ENCODE results near the gene CYB5D1.

CYB5D1 gene

GRCh38 chr17:7845359-7846062 is 12.3 kb upstream of the CYB5D1 start:
- DNase-seq, result no peak

DNA sequence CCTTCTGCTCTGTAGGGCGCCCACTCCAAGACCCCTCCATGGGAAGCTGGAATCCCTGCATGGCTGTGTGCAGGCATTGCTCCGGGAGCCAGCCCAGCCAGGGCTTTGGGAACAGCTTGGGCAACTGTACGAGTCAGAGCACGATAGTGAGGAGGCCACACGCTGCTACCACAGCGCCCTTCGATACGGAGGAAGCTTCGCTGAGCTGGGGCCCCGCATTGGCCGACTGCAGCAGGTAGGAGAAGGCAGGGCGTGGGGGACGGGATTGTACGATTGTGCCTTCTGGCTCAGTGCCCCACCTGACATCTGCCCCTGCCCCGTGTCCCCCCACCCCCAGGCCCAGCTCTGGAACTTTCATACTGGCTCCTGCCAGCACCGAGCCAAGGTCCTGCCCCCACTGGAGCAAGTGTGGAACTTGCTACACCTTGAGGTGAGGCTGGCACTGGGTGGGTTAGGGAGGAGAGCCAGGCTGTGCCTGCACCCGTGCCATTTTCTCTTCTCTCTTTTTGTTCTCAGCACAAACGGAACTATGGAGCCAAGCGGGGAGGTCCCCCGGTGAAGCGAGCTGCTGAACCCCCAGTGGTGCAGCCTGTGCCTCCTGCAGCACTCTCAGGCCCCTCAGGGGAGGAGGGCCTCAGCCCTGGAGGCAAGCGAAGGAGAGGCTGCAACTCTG is 11.6 kb upstream of the CYB5D1 start:
- DNase-seq, result no peak

DNA sequence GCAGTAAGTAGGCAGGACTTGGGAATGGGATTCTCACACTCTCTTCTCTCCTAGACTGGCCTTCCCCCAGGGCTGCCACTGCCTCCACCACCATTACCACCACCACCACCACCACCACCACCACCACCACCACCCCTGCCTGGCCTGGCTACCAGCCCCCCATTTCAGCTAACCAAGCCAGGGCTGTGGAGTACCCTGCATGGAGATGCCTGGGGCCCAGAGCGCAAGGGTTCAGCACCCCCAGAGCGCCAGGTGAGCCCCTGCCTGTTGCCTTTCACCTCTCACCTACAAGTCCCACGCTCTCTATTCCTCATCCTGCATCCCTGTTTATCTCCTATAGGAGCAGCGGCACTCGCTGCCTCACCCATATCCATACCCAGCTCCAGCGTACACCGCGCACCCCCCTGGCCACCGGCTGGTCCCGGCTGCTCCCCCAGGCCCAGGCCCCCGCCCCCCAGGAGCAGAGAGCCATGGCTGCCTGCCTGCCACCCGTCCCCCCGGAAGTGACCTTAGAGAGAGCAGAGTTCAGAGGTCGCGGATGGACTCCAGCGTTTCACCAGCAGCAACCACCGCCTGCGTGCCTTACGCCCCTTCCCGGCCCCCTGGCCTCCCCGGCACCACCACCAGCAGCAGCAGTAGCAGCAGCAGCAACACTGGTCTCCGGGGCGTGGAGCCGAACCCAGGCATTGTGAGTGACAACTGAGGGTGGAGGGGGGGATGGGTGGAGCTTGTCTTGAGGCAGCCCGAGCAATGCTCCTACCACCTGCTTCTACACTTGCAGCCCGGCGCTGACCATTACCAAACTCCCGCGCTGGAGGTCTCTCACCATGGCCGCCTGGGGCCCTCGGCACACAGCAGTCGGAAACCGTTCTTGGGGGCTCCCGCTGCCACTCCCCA is 10.8 kb upstream of the CYB5D1 start:
- DNase-seq, result peak; percentile 30

- DNase-seq, result peak; percentile 15
Measured at GRCh38 chr17:7848131-7848579, 9.6 kb upstream of the CYB5D1 start.

GRCh38 chr17:7848739-7849129 is 9.1 kb upstream of the CYB5D1 start:
- DNase-seq, result no peak

DNA sequence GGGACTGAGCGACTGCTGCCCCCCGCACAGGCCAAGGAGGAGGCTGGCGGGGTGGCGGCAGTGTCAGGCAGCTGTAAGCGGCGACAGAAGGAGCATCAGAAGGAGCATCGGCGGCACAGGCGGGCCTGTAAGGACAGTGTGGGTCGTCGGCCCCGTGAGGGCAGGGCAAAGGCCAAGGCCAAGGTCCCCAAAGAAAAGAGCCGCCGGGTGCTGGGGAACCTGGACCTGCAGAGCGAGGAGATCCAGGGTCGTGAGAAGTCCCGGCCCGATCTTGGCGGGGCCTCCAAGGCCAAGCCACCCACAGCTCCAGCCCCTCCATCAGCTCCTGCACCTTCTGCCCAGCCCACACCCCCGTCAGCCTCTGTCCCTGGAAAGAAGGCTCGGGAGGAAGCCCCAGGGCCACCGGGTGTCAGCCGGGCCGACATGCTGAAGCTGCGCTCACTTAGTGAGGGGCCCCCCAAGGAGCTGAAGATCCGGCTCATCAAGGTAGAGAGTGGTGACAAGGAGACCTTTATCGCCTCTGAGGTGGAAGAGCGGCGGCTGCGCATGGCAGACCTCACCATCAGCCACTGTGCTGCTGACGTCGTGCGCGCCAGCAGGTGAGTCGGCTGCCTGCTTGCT is 8.6 kb upstream of the CYB5D1 start:
- peak; percentile 20 for DNase-seq

GRCh38 chr17:7849751-7850504 is 7.9 kb upstream of the CYB5D1 start:
- no peak for DNase-seq

DNA sequence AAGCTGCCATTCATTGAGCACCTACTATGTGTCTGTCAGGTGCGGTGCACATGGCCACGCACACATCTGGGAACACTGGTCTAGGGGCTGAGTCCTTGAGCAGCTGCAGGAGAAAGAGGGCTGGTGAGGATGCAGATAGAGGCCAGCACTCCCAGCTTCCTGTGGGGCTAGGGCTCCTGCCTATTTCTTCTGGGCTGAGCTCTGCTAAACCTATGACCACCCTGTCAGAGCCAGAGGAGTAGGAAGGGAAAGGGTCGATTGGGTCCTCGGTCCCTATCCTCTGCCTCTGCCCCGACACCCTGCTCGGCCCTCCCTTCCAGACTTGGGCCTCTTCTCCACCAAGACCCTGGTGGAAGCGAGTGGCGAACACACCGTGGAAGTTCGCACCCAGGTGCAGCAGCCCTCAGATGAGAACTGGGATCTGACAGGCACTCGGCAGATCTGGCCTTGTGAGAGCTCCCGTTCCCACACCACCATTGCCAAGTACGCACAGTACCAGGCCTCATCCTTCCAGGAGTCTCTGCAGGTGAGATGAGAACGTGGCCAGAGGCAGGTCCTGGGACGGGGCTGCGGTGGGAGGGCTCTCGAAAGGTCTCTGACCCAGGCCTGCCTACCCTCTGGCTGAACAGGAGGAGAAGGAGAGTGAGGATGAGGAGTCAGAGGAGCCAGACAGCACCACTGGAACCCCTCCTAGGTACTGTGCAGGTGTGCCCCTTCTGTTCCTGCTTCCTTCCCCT is 6.9 kb upstream of the CYB5D1 start:
- DNase-seq, result peak; percentile 25

- peak; percentile 96 for DNase-seq
Measured at GRCh38 chr17:7851438-7852261, 6.2 kb upstream of the CYB5D1 start.

GRCh38 chr17:7852262-7852670 is 5.5 kb upstream of the CYB5D1 start:
- DNase-seq, result peak; percentile 18

GRCh38 chr17:7852919-7853690 is 4.7 kb upstream of the CYB5D1 start:
- peak; percentile 20 for DNase-seq

GRCh38 chr17:7853691-7854038 is 4.1 kb upstream of the CYB5D1 start:
- DNase-seq, result no peak

- DNase-seq, result peak; percentile 18
Measured at GRCh38 chr17:7854078-7854777, 3.6 kb upstream of the CYB5D1 start.

- peak; percentile 32 for DNase-seq
Measured at GRCh38 chr17:7854851-7855659, 2.7 kb upstream of the CYB5D1 start, which contains the start of gene TMEM88. TMEM88 (plus strand) TSS chr17:7855066; CDS start chr17:7855075, 9 bp downstream.

DNA sequence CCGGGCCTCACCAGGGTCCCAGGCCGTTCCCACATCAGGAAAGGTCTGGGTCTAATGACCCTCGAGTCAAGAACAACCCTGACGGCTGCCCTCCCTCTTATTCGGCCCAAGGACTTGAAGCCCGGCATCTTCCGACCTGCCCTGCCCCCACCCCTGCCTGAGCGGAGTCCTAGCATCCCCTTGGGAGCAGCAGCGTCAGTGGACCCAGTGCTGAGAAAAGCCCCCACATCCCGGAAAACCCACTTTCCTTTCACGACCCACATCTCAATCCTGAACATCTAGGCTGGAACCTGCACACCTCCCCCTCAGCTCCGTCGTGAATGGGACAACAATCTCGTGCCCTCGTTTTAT is 2.2 kb upstream of the CYB5D1 start:
- DNase-seq, result peak; percentile 37

- DNase-seq, result peak; percentile 38
Measured at GRCh38 chr17:7856011-7856810, 1.6 kb upstream of the CYB5D1 start.
